KBM-7 (cell line): ENCODE measurements around the gene OTOA.
"Not testable (repeated sequence)": the region's sequence is repeated elsewhere in the genome, so short reads cannot be mapped to it uniquely, and the experiment has no call there.

Experiments
- DNase-seq: peaks from one replicate; pipeline ENCODE4 v3.0.0-alpha.2; 2015
- in situ Hi-C: fragments of 300-500 bp; cut with MboI; formaldehyde crosslinking; loops from 2 replicates; pipeline ENCODE4 v1.14.3; 2020; ENCODE audit warnings: low sequenced_read_pairs, low pct_unique_long_range_greater_than_20kb, mixed read lengths

The OTOA gene

DNA sequence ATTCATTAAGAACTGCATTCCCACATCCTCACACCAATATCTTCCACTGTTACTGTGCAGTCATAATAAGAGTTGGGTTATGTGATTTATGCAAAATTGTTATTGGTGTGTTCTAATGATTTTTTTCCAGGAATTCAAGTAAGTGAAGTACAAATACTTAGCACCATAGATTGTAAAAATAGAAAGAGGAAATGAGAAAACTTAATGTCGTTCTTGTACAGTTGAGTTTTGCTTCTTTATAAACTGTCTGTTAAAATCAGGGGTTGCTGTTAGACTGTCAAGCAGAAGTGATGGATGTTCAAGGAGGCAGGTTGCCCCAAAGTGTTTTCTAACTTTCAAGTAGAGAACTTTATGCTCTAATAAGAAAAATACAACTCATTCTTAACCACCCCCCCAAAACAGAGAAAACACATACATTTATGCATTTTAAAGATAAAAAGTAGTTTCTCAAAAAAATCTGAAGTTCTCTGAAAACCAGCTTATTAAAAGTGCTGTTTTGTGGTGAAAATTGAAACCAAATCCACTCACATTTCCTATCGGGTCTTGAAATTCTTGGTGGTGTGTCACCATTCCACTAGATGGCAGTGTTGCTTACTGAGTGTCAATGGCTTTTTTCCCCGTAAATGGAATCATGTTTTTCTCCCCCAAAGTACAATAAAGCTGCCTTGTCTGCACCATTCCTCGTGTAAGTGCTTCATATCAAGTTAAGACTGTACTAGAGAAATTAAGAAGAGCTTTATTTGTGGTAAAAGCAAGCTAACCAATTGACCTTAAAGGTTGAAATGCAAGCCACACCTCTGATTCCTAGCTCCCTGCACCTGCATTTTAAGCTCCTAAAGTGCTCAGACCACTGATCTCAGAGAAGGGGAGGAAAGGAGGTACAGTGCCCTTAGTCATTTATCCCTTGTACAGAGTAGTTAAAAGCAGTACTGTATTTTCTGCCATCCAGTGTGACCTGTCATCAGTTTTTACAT is 6.7 kb upstream of the OTOA start:
- peak; percentile 75 for DNase-seq
- in situ Hi-C loops: no loop called here

DNA sequence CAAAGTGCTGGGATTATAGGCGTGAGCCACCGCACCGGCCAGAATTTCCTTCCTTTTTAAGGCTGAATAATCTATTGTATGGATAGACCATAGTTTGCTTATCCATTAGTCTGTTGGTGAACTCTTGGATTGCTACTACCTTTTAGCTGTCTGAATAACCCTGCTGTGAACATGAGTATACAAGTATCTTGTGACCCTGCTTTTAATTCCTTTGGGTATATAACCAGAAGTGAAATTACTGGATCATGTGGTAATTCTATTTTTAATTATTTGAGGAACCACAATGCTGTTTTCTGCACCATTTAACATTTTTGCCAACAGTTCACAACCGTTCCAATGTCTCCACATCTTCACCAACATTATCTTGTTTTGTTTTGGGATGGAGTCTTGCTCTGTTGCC is 4.6 kb upstream of the OTOA start:
- in situ Hi-C loops: no loop called here
- no peak for DNase-seq

DNA sequence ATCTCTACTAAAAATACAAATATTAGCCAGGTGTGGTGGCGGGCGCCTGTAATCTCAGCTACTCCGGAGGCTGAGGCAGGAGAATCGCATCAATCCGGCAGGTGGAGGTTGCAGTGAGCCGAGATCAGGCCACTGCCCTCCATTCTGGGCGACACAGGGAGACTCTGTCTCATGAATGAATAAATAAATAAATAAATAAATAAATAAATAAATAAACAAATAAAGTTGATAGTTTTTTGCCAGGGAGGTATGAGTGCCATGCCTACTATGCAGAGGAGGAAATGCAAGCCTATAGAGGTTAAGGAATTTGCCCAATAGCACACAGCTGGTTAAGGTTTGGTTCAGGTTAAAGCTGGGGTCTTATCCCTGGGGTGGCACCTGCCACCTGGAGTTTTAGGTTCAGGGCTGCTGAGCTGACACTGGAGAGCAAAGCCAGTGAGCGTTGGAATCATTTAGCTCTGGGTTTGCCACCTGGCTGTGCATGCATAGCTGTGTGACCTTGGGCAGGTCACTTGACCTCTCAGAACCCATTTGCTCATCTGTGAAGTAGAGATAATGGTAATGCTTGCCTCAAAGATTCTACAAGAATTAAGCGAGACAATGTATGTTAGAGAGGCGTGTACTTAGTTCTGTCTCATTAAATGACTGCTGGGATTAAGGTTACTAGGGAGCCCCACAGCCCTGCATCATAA is 1.2 kb downstream of the OTOA start:
- in situ Hi-C loops: no loop called here
- DNase-seq: no peak

DNA sequence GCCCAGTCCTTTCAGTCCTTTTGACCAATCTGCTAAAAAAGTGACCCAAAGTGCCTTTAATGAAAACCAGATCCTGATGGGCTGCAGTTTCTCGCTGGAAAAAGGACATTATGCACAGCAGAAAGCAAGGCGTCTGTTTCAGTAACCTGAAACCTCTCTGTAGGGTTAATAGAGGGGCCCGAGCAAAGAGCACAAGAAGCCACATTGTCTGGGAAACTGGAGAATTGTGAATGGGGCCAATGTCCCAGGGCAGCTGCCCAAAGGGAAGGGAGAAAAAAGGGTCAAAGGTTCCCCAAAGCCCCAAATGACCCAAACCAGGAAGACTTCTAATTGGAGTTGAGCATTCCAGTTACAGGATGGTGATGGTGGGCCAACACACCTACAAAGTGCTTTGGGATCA is 3.0 kb downstream of the OTOA start:
- in situ Hi-C loops: no loop called here

DNA sequence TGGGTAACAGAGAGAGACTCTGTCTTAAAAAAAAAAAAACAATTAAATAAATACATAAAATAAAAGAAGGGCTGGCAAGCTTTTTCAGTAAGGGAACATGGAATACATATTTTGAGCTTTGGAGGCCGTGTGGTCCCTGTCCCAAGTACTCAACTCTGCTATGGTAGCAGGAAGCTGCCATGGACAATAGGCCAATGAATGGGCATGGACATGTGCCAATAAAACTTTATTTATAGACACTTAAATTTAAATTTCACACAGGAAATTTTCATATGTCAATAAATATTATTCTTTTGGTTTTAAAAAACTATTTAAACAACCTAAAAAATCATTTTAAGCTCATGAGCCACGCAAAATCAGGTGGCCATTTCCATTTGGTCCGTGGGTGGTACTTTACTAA is 3.8 kb downstream of the OTOA start:
- in situ Hi-C loops: no loop called here
- DNase-seq: no peak

More for the DNA sequence above, 3.0 kb downstream of the OTOA start:
- no peak for DNase-seq

DNA sequence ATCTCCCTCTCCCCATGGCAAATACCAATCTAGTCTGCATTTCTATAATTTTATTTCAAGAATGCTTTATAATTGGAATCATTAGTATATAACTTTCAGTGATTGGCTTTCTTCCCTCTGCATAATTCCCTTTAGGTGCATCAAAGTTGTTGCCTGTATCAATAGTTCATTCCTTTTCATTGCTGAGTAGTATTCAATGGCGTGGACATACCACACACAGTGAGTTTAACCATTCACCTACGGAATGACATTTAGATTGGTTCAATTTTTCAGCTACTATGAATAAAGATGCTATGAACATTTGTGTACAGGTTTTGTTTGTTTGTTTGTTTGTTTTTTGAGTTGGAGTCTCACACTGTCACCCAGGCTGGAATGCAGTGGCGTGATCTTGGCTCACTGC is 9.7 kb downstream of the OTOA start:
- DNase-seq: no peak
- in situ Hi-C loops: no loop called here

DNA sequence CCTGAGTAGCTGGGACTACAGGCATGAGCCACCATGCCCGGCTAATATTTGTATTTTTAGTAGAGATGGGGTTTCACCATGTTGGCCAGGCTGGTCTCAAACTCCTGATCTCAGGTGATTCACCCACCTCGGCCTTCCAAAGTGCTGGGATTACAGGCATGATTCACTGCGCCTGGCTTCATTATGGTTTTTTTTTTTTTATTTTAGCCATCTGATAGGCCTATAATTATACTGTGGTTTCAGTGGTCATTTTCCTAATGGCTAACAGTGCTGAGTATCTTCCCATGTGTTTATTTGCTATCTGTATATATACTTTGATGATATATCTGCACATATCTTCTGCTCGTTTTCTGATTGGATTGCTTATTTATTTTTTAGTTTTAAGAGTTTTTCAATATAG is 10.7 kb downstream of the OTOA start:
- in situ Hi-C loops, DNase-seq: not testable (repeated sequence)

DNA sequence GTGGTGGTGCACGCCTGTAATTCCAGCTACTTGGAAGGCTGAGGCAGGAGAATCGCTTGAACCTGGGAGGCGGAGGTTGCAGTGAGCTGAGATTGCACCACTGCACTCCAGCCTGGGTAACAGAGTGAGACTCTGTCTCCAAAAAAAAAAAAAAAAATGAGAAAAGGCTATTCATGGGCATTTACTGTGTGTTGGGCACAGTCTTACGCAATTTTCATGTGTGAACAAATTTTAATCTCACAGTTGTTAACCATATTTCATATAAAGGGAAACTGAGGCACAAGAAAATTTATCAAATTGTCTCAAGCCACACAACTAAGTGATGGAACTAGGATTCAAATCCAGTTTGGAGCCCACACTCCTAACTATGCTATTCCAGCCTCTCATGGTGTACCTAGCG is 16.9 kb downstream of the OTOA start:
- DNase-seq, in situ Hi-C loops: not testable (repeated sequence)

DNA sequence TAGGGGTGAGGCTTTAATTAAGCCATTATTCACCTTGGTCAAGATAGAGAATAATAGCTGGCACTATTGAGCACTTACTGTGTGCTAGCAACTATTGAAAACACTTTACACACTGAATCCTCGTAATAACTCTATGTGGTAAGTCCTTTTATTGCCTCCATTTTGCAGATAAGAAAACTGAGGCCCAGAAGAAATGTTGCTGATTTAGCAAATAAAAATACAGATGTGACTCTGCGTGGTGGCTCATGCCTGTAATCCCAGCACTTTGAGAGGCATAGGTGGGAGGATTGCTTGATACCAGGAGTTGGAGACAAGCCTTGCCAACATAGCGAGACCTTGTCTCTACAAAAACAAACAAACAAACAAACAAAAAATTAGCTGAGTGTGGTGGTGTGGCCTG is 19.4 kb downstream of the OTOA start:
- DNase-seq: no peak
- in situ Hi-C loops: no loop called here

DNA sequence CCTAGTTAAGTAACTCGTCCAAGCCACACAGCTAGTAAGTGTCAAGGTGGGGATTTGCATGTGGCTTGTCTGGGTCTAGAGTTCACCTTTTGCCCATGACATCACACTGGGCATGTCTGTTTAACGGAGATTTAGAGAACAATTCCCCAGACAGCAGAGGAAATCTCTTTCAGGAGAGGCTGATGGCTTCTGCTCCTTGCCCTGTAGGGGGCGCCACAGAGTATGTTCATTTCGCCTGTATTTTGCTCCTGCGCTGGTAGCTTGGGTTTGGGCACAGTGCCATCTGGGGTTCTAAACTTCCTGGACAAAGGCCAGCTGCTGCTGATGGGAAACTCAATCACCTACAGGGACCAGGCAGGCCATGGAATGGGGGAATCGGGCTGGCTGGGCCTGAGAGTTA is 20.4 kb downstream of the OTOA start:
- peak; percentile 44 for DNase-seq
- in situ Hi-C loops: no loop called here

DNA sequence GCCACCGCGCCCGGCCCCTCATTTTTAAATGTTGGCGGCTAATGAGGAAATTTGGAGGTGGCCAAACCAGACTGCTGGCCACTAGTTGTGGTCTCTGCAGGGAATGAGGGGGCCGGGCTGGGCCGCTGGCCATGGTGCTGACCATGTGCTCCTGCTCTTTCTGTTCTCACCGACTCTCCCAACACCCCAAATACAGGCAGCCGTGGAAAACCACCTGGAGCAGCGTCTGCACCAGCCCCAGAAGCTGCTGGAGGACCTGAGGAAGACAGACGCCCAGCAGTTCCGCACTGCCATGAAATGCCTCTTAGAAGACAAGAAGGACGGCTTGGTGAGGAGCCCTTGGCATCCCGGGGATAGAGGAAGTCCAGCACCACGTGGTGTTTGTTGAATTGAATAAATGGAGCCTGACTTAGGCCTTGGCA is 21.3 kb downstream of the OTOA start:
- DNase-seq: peak; percentile 25
- in situ Hi-C loops: no loop called here

DNA sequence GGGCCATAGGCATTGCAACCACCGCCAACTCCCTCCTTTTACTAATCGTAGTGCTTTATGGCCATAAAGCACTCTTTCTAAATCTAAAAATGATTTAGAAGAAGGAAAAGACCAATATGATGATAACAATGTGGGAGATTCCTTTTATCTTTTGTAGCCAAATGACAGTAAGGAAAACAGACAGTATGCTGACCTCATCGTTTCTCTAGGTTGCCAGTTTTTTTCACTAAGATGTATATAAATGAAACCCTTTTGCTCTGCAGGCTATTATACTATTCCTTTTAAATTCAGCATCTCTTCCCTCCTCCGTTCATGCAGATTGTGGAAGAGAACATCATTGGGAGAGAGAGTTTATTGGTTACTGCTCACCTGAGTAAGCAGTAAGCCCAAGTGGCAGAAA is 25.3 kb downstream of the OTOA start:
- no peak for DNase-seq
- in situ Hi-C loops: no loop called here

DNA sequence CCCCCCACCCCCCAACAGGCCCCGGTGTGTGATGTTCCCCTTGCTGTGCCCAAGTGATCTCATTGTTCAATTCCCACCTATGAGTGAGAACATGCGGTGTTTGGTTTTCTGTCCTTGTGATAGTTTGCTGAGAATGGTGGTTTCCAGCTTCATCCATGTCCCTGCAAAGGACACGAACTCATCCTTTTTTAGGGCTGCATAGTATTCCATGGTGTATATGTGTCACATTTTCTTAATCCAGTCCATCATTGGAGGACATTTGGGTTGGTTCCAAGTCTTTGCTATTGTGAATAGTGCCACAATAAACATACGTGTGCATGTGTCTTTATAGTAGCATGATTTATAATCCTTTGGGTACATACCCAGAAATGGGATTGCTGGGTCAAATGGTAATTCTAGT is 27.2 kb downstream of the OTOA start:
- in situ Hi-C loops, DNase-seq: not testable (repeated sequence)

DNA sequence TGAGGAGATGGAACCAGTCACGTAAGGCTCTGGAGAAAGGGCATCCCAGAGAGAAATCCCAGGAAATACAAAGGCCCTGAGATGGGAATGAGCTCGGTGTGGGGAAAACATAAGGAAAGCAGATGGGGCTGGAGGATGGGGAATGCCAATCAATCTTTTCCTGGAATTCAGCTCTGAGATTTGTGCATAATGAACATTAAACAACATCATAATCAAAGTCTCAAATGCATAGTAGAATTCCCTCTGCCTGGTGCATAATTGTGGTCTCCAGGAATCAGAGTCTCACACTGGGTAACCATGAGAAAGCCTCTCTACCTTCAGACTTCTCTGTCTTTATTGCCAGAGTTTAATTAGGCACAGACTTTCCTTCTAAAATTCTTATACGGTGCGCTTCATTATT is 30.8 kb downstream of the OTOA start:
- DNase-seq: no peak
- in situ Hi-C loops: no loop called here

DNA sequence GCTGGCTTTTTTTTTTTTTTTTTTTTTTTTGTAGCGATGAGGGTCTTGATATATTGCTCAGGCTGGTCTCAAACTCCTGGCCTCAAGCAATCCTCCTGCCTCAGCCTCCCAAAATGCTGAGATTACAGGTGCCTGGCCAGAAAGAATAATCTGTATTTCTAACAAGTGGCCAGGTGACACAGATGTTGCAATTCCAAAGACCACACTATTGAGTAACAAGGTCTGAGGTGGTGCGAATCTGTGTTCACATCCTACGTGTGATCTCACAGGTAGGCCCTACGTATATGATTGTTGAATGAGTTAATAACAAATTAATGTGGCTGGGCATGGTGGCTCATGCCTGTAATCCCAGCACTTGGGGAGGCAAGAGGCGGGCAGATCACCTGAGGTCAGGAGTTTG is 33.3 kb downstream of the OTOA start:
- in situ Hi-C loops: no loop called here
- DNase-seq: no peak

DNA sequence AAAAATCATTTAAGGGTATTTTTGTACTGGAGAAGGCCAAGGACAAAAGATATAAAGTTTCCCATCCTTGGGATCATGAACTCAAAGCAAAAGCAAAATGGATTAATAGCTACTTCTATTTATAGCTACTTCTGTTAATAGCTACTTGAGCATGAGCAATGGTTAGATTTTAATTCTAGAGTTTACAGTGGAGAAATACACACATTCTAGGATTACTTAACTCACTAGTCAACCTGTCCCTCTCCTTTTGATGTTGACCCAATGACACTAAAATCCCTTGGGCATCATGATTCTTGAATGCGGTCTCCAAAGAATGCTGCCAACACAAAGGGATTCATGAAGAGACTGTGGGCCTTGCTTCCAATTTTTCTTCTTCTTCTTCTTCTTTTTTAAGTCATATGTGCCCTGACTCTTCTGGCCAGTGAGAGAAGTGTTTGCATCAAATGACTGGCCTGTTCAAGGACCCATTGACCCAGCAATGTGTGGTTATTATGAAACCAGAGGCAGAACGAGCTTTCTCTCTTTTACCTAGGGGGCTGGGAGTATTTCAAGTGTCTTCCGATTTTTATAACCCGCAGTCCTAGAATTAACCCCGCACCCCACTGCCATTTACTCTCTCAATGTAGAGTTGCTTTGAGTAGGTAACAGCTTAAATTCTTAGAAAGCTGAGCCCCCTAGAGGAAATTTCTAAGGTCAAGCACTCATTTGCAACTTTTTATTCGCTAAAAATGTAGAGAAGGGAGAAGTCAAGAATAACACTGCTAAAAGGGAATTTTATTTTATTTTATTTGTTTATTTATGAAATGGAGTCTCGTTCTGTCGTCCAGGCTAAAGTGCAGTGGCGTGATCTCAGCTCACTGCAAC is 34.6 kb downstream of the OTOA start:
- DNase-seq: peak; percentile 12
- in situ Hi-C loops: no loop called here

DNA sequence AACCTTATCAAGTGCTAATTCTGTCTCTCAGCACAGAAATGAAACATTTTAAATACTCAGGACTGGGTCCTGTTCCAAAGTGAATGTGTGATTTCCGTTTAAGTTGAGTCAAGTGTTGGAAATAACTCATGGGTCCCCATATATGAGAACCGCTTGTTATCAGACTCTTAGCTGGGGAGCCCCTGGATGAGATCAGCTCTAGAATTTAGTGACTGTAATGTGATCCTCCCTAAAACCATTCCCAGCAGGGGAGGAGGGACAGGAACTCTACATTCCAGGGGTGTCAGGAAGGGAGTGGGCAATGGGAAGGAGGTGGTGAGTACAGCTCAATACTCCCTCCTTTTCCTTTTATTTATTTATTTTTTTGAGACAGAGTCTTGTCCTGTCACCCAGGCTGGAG is 37.5 kb downstream of the OTOA start:
- DNase-seq: no peak
- in situ Hi-C loops: loop anchor here (25.0 kb wide), 1 partner anchor 114 kb away; the partner anchor contains the start of gene METTL9

DNA sequence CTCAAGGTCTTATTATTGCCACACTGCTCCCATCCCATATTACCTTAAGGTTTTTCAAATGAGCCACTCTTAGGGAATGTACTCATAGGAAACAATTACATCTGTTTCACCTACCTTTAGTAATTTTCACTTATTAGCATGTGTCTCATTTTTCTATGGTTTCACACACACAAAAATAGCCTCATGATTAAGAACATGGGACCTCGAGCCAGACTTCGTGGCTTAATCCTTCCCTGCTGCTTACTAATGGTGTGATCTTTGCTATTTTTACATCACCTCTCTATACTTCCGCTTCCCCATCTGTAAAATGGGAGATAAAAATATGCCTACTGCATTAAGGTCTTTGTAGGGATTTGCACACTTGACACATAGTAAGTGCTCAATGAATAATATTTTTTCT is 38.5 kb downstream of the OTOA start:
- DNase-seq: no peak
- in situ Hi-C loops: loop anchor here (25.0 kb wide), 1 partner anchor 115 kb away; the partner anchor contains the start of gene METTL9

DNA sequence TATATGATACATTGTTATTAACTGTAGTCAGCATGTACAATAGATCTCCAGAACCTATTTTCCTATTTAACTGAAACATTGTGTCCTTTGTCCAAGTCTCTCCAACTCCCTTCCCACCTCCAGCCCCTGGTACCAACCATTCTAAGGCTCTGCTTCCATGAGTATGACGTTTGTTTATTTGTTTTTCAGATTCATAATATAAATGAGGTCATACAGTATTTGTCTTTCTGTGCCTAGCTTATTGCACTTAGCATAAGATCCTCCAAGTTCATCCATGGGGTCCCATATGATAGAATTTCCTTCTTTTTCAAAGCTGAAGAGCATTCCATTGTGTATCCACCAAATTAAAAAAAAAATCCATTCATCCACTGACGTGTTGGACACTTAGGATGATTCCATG is 39.4 kb downstream of the OTOA start:
- no peak for DNase-seq
- in situ Hi-C loops: loop anchor here (25.0 kb wide), 1 partner anchor 116 kb away; the partner anchor contains the start of gene METTL9
